ENCODE results near the gene LRRC8C.
"Not testable (repeated sequence)": the region's sequence is repeated elsewhere in the genome, so short reads cannot be mapped to it uniquely, and the experiment has no call there.

LRRC8C gene

GRCh38 chr1:89673251-89673650 is 40.3 kb downstream of the LRRC8C start:
- DNase-seq, result no peak

- DNase-seq, result no peak
Observed at GRCh38 chr1:89675677-89676076, 42.8 kb downstream of the LRRC8C start.

GRCh38 chr1:89681045-89681729 is 48.3 kb downstream of the LRRC8C start:
- no peak for DNase-seq

GRCh38 chr1:89682611-89683010 is 49.7 kb downstream of the LRRC8C start:
- no peak for DNase-seq

- no peak for DNase-seq
Observed at GRCh38 chr1:89685461-89685860, 52.5 kb downstream of the LRRC8C start.

- DNase-seq, result no peak
Observed at GRCh38 chr1:89686520-89686919, 53.6 kb downstream of the LRRC8C start.

GRCh38 chr1:89687254-89687653 is 54.3 kb downstream of the LRRC8C start:
- no peak for DNase-seq

DNA sequence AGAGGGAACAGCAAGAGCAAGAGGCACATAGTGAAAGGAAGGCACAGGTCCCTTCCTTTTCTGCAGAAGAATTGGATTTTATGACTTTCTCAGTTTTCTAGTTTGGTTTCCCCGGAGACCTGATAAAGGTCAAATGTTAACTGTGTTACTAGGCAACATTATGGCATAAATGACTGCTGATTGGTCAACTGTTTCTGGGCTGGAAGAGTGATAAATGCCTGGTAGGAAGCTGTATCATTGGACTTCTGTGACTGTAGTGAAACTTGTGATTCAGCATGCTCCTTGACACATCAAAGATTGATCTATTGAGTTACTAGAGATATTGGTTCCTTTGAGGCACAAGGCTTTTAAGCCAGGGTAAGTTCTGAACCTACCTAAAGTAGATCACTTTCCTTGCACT is 55.7 kb downstream of the LRRC8C start:
- DNase-seq, result no peak

GRCh38 chr1:89689234-89689633 is 56.3 kb downstream of the LRRC8C start:
- DNase-seq, result no peak

GRCh38 chr1:89690595-89690994 is 57.7 kb downstream of the LRRC8C start:
- no peak for DNase-seq

DNA sequence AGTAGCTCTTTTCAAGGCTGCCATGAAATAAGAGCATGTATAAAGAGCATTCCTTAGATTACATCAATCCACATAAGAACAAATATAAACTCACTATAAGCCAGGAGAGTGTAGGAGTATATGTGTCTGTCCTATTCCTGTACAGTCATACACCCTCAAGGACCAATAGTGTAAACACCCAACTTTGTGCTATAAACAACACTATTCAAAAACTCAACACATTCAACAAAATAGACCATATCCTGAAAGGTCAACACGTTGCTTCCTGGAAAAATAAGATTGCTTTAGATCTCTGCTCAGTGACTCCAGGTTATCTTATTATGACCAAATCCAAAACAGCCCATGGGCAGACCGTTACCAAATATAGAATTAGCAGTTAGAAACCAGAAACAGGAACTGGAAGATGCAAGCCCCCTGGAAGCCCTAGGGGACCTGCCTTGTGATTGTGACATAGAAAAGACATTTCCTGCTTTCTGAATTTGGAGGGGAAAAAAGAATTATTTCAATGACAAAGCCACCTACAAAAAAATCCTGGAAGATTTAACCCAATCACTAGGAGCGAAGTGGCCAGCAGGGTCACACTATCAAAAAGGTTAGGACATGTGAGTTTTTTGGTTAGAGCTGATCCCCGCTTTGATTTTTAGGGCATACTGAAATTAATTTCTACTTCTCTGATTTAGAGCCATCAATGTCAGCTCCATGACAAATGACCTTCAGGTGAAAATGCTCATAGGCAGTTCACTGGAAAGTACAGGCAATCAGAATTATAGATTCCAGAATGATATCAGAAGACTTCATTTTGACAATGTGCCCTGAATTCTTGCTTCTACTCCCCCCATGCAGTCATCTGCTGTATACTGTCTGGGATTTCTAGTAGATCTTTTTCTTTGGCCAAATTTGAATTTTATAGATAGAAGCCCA is 59.9 kb downstream of the LRRC8C start:
- no peak for DNase-seq

- no peak for DNase-seq
Observed at GRCh38 chr1:89695847-89696246, 62.9 kb downstream of the LRRC8C start.

GRCh38 chr1:89697383-89697782 is 64.5 kb downstream of the LRRC8C start:
- DNase-seq, result no peak

DNA sequence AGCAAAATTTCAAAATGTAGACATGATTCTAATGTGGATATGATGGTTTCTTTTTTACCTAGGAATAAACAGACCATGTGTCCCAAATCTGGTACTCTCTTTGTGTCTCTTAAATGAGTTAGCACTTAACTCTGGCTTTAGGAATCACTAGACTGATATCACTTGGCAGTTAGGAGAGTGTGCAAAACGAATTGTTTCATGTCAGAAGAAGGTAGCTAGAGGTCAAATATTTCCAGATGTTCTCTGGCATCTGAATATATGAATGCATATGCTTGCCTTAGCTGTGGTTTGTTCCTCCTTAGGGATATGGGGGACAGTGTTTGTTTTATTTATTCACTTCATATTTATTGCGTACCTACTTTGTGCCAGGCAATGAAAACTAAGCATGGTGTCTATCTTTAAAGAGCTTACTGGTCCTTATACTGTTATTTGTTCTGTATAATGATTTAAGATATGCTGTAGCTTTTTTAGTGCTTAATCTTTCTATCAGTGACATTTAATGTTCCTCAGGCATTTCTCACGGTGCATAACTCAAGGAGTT is 65.2 kb downstream of the LRRC8C start:
- no peak for DNase-seq

DNA sequence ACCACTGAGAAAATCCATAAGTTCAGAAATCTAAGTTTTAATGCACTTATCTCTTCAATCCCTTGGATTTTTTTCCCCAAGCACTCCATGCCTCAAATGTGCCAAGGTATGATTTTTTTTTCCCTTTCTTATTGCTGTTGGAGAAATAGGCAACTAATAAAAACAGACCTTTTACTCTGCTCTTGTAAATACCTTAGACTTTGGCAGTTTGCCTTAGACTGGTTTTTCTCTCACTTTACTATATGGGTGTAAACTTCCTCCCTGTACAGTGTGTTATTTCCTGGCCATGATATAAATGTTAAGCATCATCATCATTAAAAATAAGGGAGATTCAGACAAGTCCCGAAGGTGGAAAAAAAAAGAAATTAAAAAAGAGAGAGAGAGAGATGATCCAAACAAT is 65.7 kb downstream of the LRRC8C start:
- DNase-seq, result no peak

DNA sequence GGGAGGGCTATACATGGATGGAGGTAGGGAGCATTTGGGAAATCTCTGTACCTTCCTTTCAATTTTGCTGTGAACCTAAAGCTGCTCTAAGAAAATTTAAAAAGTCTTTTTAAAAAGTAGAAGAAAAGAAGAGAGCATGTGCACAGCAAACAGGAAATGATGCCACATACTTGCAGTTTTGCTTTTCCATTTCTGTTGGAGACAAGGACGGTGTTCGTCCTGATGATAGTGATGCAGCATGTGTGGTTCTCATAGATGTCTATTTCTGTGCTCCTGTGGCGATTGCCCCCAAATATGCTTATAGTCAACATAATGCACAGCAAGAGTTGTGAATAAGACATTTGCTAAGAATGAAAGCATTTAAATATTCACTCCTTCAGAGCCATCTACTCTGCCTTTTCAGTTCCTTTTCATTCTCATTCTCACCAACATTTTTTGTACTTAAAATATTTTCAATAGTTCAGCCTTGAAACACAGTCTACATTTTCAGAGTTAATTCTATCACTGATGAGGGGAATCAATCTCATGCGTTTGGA is 66.6 kb downstream of the LRRC8C start:
- no peak for DNase-seq

GRCh38 chr1:89701746-89702241 is 68.9 kb downstream of the LRRC8C start:
- no peak for DNase-seq

GRCh38 chr1:89702520-89703045 is 69.7 kb downstream of the LRRC8C start:
- no peak for DNase-seq

DNA sequence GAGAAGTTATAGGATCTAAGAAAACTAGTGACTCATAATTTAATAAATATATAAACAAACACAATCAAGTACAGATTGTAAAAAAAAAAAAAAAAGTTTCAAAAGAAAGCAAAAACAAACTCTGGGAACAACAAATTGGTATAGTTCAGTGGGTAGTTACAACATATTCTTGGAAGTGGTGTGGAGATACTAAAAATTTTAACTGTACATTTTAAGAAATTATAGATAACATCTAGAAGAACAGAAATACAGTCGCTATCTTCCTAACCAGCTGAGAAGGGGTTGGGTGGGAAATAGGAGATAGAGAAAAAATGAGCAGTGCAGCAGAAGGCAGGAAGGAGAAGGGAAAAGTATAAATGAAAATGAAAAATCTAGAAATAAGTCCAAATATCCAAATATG is 70.5 kb downstream of the LRRC8C start:
- DNase-seq, result no peak

DNA sequence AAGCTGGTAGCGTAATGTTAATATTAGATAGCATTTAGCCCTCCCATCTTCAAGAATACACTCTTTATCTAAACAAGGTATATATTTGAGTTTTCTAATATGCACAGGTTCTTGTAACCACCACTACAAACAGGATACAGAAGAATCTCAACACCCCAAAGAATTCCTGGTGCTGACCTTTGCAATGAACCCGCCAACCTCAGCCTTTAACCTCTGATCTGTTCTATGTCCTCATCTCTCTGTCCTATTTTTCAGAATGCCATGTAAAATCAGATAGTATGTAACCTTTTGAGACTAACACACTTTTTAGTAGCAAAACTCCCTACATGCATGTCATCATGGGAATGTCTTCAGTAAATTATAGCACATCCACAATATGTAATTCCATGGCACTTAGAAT is 71.1 kb downstream of the LRRC8C start:
- DNase-seq, result no peak

DNA sequence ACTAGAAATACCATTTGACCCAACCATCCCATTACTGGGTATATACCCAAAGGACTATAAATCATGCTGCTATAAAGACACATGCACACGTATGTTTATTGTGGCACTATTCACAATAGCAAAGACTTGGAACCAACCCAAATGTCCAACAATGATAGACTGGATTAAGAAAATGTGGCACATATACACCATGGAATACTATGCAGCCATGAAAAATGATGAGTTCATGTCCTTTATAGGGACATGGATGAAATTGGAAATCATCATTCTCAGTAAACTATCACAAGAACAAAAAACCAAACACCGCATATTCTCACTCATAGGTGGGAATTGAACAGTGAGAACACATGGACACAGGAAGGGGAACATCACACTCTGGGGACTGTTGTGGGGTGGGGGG is 72.0 kb downstream of the LRRC8C start:
- not testable (repeated sequence) for DNase-seq

GRCh38 chr1:89705901-89706699 is 73.2 kb downstream of the LRRC8C start:
- no peak for DNase-seq

GRCh38 chr1:89706700-89707012 is 73.7 kb downstream of the LRRC8C start:
- no peak for DNase-seq
